Stimulated activated CD8-positive, alpha-beta memory T cell treated with anti-CD3 and anti-CD28 coated beads, Interleukin-2, amount 100 ng/mL, for 48 hours (primary cell): ENCODE data around the gene ZNF718.
"Not testable (repeated sequence)": the region's sequence is repeated elsewhere in the genome, so short reads cannot be mapped to it uniquely, and the experiment has no call there.

ENCODE experiments used
- DNase-seq, 2 donors: peaks; one replicate each; pipeline ENCODE4 v3.0.0-alpha.2; 2020; ENCODE audit warnings: low read depth in 2 of 2

ZNF718 gene

GRCh38 chr4:161496-162284 is 37.4 kb downstream of the ZNF718 start:
- no peak for DNase-seq

DNA sequence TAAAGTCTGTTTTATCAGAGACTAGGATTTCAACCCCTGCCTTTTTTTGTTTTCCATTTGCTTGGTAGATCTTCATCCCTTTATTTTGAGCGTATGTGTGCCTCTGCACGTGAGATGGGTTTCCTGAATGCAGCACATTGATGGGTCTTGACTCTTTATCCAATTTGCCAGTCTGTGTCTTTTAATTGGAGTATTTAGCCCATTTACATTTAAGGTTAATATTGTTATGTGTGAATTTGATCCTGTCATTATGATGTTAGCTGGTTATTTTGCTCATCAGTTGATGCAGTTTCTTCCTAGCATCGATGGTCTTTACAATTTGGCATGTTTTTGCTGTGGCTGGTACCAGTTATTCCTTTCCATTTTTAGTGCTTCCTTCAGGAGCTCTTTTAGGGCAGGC is 45.3 kb downstream of the ZNF718 start:
- not testable (repeated sequence) for DNase-seq

GRCh38 chr4:171318-171717 is 47.0 kb downstream of the ZNF718 start:
- not testable (repeated sequence) for DNase-seq

DNA sequence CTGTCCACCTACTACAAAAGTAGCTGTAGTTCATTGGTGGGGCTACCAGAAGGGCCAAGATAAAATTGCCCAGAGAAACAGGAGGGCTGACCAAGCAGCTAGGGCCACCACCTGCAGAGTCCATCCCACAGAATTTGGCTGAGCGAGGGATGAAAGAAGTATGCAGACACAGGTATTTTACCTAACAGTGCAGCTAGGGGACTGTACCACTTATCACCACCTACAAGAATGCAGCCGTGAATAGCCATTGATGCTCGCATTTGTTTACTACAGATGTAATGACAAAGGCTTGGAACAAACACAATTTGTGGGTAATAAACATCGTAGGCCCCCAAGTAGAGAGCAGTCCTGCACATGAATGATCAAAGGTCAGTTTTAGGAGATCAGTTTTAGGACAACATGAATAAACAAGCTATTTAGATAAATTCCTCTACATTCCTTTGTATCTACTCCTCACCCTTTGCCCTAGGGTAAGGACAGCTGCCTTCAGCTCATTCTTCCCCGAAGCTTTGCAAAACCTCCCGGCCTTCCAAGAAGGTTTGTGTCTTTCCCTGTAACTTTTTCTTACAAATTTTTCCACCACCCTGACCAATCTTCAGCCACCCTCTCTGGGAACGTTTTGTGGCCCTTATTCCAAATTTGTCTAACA is 49.5 kb downstream of the ZNF718 start:
- DNase-seq, result no peak

GRCh38 chr4:175986-176385 is 51.7 kb downstream of the ZNF718 start:
- DNase-seq, result no peak

GRCh38 chr4:176995-177394 is 52.7 kb downstream of the ZNF718 start:
- DNase-seq, result no peak

DNA sequence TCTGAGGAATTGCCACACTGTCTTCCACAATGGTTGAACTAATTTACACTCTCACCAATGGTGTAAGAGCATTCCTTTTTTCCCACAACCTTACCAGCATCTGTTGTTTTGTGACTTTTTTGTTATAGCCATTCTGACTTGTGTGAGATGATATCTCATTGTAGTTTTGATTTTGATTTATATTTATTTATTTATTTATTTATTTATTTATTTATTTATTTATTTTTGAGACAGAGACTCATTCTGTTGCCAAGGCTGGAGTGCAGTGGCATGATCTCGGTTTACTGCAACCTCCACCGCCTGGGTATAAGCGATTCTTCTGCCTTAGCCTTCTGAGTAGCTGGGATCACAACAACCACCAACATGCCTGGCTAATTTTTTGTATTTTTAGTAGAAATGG is 57.9 kb downstream of the ZNF718 start:
- not testable (repeated sequence) for DNase-seq

DNA sequence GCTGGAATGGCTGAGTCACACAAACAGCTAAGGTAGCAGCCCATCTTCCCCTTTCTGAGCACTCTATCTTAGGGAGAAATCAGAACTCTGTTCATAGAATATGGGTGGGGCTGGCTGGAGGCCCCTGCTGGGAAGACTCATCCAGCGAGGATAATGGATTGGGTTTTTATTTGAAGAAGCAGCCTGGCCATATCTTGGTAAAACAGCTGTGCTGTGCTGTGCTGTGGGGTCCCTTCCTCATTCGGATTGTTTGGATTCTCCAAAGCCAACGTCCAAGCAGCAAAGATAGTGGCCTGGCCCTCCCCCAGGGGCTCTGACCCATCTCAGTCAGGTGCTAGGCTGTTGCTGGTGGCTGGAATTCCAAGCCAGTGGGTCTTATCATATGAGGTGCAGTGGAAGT is 63.8 kb downstream of the ZNF718 start:
- DNase-seq, result no peak

GRCh38 chr4:195159-195558 is 70.9 kb downstream of the ZNF718 start:
- DNase-seq, result not testable (repeated sequence)

GRCh38 chr4:200936-201335 is 76.6 kb downstream of the ZNF718 start:
- no peak for DNase-seq

DNA sequence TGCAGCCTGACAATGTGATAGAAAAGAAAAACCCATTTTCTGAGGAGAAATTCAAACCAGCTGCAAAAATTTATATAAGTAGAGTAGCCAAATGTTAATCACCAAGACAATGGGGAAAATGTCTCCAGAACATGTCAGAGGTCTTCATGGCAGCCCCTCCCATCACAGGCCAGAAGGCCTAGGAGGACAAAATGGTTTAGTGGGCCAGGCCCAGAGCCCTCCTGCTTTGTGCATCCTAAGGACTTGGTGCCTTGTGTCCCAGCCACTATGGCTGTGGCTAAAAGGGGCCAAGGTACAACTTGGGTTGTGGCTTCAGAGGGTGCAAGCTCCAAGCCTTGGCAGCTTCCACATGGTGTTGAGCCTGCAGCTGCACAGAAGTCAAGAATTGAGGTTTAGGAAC is 78.5 kb downstream of the ZNF718 start:
- not testable (repeated sequence) for DNase-seq

DNA sequence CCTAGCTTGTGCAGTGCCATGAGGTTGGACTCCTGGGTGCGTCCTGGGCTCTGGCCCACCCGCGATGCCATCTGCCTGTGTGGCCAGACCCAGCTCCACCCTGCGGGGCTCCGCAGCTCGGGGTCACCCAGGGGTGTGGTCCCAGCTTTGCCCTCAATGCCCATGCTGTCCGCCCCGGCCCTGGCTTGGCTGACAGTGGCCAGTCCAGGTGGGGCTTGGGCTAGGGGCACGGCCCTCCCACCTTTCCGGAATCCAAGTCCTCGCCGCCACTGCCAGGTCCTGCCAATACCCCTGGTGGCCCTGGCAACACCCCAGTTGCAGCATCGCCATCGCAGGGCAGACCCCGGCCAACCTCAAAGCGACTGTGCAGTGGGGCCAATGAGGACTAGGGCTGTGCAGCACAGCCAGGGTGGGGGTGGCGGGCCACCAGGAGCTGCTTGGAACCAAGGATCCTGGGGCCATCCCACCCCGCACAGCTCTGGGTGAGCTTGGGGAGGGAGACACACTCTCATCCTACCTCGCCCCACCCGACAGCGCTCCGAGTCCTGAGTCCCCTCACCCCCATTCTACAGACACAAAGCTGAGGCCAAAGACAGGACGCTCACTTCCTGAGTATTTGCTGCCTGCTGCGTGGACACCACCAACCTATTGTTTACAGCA is 80.9 kb downstream of the ZNF718 start:
- DNase-seq, result no peak

- DNase-seq, result no peak
These were observed 81.8 kb downstream of the ZNF718 start for GRCh38 chr4:206054-206453.

GRCh38 chr4:208416-209096 is 84.3 kb downstream of the ZNF718 start:
- not testable (repeated sequence) for DNase-seq

DNA sequence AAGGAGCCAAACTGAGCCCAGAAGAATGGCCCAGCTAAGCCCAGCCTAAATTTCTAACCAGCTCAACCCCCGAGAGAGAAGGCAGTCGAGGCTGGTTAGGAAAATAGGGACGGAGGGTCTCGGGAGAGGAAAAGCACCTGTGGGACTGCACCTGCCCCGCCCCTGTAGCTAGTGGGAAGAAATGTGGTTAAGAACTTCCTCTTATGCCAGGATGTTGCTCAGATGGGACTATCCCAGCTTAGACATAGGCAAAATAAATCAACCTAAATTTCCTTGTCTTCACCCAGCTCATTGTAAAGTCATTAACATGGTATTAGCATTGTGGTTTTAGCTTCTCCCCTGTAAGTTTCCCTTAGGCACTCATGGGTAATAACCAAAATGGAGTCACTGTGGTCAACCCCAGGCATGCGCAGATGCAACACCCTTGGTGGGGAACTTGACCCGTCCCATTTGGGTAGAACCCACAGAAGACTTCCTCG is 86.8 kb downstream of the ZNF718 start:
- no peak for DNase-seq

- DNase-seq, result no peak
These were observed 88.3 kb downstream of the ZNF718 start for GRCh38 chr4:212438-213188.

GRCh38 chr4:213189-213535 is 88.9 kb downstream of the ZNF718 start:
- not testable (repeated sequence) for DNase-seq
